ENCODE data around the gene FAM120A.

GRCh38 chr9:93565089-93565488 lies 113.6 kb downstream of the FAM120A start:
- TF ChIP-seq CTCF (IDR thresholded peaks at IDR 0.05) (no peak), POLR2A (IDR thresholded peaks at IDR 0.05) (no peak)

Data from adrenal gland (tissue), 5 donors.